ENCODE data around the gene WDFY4.

The WDFY4 gene

GRCh38 chr10:49021685-49022084 lies 337.0 kb downstream of the WDFY4 start:
- DNase-seq (ENCODE audit: low read depth): no peak

DNA sequence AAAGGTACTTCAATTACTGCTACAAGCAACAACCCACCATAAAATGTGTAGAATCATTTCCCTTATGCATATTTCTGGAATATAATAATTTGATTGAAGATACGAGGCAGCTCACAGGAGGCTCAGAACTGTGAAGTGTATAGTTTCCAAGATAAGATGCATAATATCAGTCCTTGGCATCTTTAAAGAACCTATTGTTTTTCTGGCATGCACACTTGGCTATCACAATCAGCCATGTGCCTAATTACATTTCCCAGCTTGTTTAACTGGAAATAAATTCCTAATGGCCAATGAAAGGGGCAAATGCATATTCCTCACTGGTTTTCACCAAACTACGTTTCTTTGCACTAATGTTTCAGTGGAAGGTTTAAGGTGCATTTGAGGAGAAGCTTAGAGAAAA lies 338.4 kb downstream of the WDFY4 start:
- H3K4me3 ChIP-seq (ENCODE audit: control insufficient read depth, low read depth, low read length): no peak overlapping the region
- no peak for DNase-seq (ENCODE audit: low read depth)
- no peak for TF ChIP-seq CTCF (conservative IDR thresholded peaks at IDR 0.05; ENCODE audit: control insufficient read depth, insufficient read depth, low read depth, low read length)

More at GRCh38 chr10:49021685-49022084, 337.0 kb downstream of the WDFY4 start:
- TF ChIP-seq CTCF (conservative IDR thresholded peaks at IDR 0.05; ENCODE audit: control insufficient read depth, insufficient read depth, low read depth, low read length): no peak
- H3K4me3 ChIP-seq (ENCODE audit: control insufficient read depth, low read depth, low read length): no peak overlapping the region

DNA sequence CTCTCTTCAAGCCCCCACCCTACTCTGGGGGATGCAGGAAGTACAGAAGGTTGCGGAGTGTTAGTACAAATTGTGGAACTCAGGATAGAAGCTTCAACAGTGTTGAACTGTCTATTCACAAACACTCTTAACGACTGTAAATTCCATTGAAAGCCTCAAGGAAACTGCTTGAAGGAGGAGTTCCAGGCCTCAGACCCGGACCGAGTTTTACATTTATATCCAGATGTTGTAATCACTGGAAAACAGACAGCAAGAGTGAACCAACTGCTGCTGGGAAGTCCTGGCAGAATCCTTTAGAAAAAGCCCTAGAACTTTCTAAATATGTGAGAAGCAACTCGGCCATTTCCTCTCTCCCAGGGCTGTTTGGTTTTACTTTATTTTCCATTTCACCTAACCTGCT lies 339.1 kb downstream of the WDFY4 start:
- no peak for TF ChIP-seq CTCF (conservative IDR thresholded peaks at IDR 0.05; ENCODE audit: control insufficient read depth, insufficient read depth, low read depth, low read length)
- H3K4me3 ChIP-seq (ENCODE audit: control insufficient read depth, low read depth, low read length): no peak overlapping the region
- DNase-seq (ENCODE audit: low read depth): peak; percentile 10

- TF ChIP-seq CTCF (conservative IDR thresholded peaks at IDR 0.05; ENCODE audit: control insufficient read depth, insufficient read depth, low read depth, low read length): no peak
- no peak overlapping the region for H3K4me3 ChIP-seq (ENCODE audit: control insufficient read depth, low read depth, low read length)
- DNase-seq (ENCODE audit: low read depth): no peak
Measured at GRCh38 chr10:49024484-49024883, 339.8 kb downstream of the WDFY4 start.

DNA sequence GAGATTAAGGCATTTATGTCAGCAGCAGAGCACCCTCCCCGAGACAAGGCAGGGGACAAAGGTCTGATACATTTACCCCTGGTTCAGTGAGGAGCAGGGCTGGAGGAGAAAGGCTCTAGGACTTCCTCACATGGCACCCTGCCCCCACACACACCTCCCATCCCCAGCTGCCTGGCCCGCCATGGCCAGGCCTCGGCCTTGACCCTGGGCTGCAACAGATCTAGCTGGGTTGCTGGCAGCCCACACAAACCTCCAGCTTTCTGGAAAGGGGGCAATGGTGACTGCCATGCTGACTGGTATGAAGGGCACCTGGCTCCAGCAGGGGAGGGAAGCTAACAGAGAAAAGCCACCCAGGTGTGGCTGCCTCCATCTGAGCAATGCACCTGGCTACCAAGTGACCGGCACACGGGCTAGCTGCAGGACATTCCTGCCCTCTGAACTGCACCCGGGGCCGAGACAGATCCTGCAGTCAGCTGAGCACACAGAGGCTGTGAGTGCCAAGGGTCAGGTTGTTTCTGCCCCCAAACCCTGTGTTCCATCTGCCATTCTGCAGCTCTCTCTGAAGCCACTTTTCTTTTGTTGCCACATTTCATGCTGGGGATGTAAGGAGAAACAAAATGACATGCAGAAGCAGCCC lies 340.8 kb downstream of the WDFY4 start:
- H3K4me3 ChIP-seq (ENCODE audit: control insufficient read depth, low read depth, low read length): no peak overlapping the region
- no peak for TF ChIP-seq CTCF (conservative IDR thresholded peaks at IDR 0.05; ENCODE audit: control insufficient read depth, insufficient read depth, low read depth, low read length)
- no peak for DNase-seq (ENCODE audit: low read depth)

DNA sequence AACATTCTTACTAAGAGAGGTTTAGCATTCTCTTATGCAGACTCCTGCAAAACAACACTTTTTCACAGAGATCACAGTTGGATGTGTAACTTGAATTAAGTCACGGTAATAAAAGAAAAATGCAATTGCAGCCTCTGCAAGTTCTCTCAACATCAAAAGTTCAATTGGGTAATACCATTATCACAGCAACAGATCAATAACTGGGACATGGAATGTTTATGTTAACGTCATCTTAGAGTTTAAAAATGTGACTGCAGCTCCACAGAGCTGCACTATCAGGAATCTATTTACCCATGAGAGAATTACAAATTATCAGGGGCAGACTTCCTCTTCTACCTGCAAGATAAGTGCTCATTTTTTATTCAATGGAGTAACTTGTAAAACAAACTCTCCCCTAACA lies 344.0 kb downstream of the WDFY4 start:
- DNase-seq (ENCODE audit: low read depth): no peak
- no peak overlapping the region for H3K4me3 ChIP-seq (ENCODE audit: control insufficient read depth, low read depth, low read length)
- TF ChIP-seq CTCF (conservative IDR thresholded peaks at IDR 0.05; ENCODE audit: control insufficient read depth, insufficient read depth, low read depth, low read length): no peak

GRCh38 chr10:49029666-49030065 lies 345.0 kb downstream of the WDFY4 start:
- TF ChIP-seq CTCF (conservative IDR thresholded peaks at IDR 0.05; ENCODE audit: control insufficient read depth, insufficient read depth, low read depth, low read length): no peak
- DNase-seq (ENCODE audit: low read depth): no peak
- no peak overlapping the region for H3K4me3 ChIP-seq (ENCODE audit: control insufficient read depth, low read depth, low read length)

Measured in fibroblast of mammary gland (primary cell).